Inflammatory macrophage treated with lipopolysaccharide for 4 hours (primary cell): ENCODE measurements around the gene SAPCD1.
"Not testable (repeated sequence)": the region's sequence is repeated elsewhere in the genome, so short reads cannot be mapped to it uniquely, and the experiment has no call there.

Source experiments
- DNase-seq: peaks from one replicate; pipeline ENCODE4 v3.0.0-alpha.2; 2020

The SAPCD1 gene

GRCh38 chr6:31779908-31780307 is 17.5 kb downstream of the SAPCD1 start:
- DNase-seq: no peak

- no peak for DNase-seq
Measured at GRCh38 chr6:31780507-31781243, 18.2 kb downstream of the SAPCD1 start.

- no peak for DNase-seq
Measured at GRCh38 chr6:31781244-31782125, 19.0 kb downstream of the SAPCD1 start.

- no peak for DNase-seq
Measured at GRCh38 chr6:31782126-31782855, 19.8 kb downstream of the SAPCD1 start.

- DNase-seq: no peak
Measured at GRCh38 chr6:31784098-31784925, 21.9 kb downstream of the SAPCD1 start.

- DNase-seq: no peak
Measured at GRCh38 chr6:31785475-31785874, 23.0 kb downstream of the SAPCD1 start.

- peak; percentile 51 for DNase-seq
Measured at GRCh38 chr6:31791324-31792089, 29.1 kb downstream of the SAPCD1 start.

- DNase-seq: no peak
Measured at GRCh38 chr6:31792090-31792374, 29.6 kb downstream of the SAPCD1 start.

GRCh38 chr6:31792761-31793171 is 30.3 kb downstream of the SAPCD1 start:
- DNase-seq: no peak

- DNase-seq: not testable (repeated sequence)
Measured at GRCh38 chr6:31793927-31794245, 31.4 kb downstream of the SAPCD1 start.

- DNase-seq: no peak
Measured at GRCh38 chr6:31794294-31794865, 31.9 kb downstream of the SAPCD1 start.

- no peak for DNase-seq
Measured at GRCh38 chr6:31794866-31795615, 32.6 kb downstream of the SAPCD1 start.

- peak; percentile 98 for DNase-seq
Measured at GRCh38 chr6:31795616-31796298, 33.3 kb downstream of the SAPCD1 start, which contains the start of gene VARS1. Gene VARS1, minus strand, starts transcription at chr6:31795752. Its CDS starts 535 bp downstream, at chr6:31795217.

GRCh38 chr6:31796993-31797385 is 34.5 kb downstream of the SAPCD1 start:
- DNase-seq: no peak

- no peak for DNase-seq
Measured at GRCh38 chr6:31797588-31797987, 35.1 kb downstream of the SAPCD1 start.

- DNase-seq: no peak
Measured at GRCh38 chr6:31799781-31800180, 37.3 kb downstream of the SAPCD1 start.

GRCh38 chr6:31801031-31801927 is 38.8 kb downstream of the SAPCD1 start:
- DNase-seq: not testable (repeated sequence)

- no peak for DNase-seq
Measured at GRCh38 chr6:31805939-31806469, 43.5 kb downstream of the SAPCD1 start.
